Measurements from ENCODE around the gene NRN1L. TPM values are rescaled to one million over a fixed set of nuclear protein-coding genes. Genes with fewer than 3 reads are reported as not detected.

The NRN1L gene
- total RNA-seq, 4 donors from 2014 or later, result 1.2 to 2.4 TPM; not detected in 2

DNA sequence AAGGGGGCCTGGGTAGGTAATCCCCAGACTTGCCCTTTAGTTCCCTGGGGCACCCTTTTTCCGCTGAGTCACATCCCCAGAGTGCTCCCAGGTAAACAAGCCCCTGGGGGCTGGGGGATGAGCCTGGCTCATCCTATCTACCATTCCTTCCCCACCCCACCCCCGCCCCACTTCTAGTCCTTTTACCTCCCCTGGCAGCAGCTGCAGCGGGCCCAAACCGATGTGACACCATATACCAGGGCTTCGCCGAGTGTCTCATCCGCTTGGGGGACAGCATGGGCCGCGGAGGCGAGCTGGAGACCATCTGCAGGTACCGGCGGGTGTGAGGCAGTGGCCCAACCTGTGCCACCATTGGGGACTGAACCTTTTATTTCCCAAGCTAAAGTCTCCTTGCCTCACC is 860 bp downstream of the NRN1L start:
- Histone ChIP-seq H3K27me3 (no peaks in the 10 kb centered on the region), H3K9me3 (no peaks in the 10 kb centered on the region), H3K36me3 (peaks cover 0 to 53% of the 10 kb centered on the region in 2 donors), H3K27ac (peak overlapping the region in 3 of 4 donors; percentile 61 to 83 (median 73)), H3K4me3 (no peak overlapping the region), H3K4me1 (peaks cover 0 to 25% (median 8%) of the 10 kb centered on the region in 3 donors)
- ATAC-seq, result no peak
- TF ChIP-seq, protein P1, sequence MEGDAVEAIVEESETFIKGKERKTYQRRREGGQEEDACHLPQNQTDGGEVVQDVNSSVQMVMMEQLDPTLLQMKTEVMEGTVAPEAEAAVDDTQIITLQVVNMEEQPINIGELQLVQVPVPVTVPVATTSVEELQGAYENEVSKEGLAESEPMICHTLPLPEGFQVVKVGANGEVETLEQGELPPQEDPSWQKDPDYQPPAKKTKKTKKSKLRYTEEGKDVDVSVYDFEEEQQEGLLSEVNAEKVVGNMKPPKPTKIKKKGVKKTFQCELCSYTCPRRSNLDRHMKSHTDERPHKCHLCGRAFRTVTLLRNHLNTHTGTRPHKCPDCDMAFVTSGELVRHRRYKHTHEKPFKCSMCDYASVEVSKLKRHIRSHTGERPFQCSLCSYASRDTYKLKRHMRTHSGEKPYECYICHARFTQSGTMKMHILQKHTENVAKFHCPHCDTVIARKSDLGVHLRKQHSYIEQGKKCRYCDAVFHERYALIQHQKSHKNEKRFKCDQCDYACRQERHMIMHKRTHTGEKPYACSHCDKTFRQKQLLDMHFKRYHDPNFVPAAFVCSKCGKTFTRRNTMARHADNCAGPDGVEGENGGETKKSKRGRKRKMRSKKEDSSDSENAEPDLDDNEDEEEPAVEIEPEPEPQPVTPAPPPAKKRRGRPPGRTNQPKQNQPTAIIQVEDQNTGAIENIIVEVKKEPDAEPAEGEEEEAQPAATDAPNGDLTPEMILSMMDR (IDR thresholded peaks at IDR 0.05), result no peak
- TF ChIP-seq EP300 (IDR thresholded peaks at IDR 0.05) (no peak), POLR2AphosphoS5 (IDR thresholded peaks at IDR 0.05) (no peak), POLR2A (IDR thresholded peaks at IDR 0.05) (no peak)
- WGBS, 2 donors (ENCODE audit: low coverage in 1 of 2), result 95 to 100% methylated on average over 4 to 8 of the region's 12 CpGs

DNA sequence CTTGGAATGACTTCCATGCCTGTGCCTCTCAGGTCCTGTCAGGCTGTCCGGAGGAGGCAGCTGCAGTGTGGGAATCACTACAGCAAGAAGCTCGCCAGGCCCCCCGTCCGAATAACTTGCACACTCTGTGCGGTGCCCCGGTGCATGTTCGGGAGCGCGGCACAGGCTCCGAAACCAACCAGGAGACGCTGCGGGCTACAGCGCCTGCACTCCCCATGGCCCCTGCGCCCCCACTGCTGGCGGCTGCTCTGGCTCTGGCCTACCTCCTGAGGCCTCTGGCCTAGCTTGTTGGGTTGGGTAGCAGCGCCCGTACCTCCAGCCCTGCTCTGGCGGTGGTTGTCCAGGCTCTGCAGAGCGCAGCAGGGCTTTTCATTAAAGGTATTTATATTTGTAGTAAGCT is 1.3 kb downstream of the NRN1L start:
- H3K36me3 ChIP-seq, result peaks cover 0 to 48% of the 10 kb centered on the region in 2 donors
- no peak for ATAC-seq
- 60 to 100% methylated on average over 1 of the region's 19 CpGs for WGBS, 2 donors (ENCODE audit: low coverage in 1 of 2)

DNA sequence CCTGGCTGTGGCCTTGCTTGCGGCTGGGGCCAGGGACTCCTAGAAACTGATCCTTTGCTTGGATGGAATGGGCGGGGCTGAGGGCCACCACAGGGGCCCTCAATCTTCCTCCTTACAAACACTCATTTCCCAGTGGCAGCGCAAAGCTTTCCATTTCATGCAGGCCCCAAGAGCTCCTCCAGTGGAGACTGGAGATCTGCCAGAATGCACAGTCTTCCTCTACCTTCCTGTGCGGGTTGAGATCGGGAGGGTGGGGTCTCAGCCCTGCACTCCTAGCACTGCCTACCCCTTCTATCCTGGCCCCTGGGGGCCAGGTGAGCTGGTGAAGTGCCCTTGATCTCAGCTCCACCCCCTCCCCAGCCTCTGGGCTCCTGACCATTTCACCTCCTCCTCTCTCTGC is 1.7 kb downstream of the NRN1L start:
- no peak for TF ChIP-seq EP300 (IDR thresholded peaks at IDR 0.05)
- WGBS, 2 donors (ENCODE audit: low coverage in 1 of 2), result 100% methylated on average over 1 of the region's 5 CpGs; no CpG with 5 or more reads in 1 of the 2 donors

More for the DNA sequence above, 1.3 kb downstream of the NRN1L start:
- TF ChIP-seq POLR2AphosphoS5 (IDR thresholded peaks at IDR 0.05), result no peak
- TF ChIP-seq, protein P1 (IDR thresholded peaks at IDR 0.05), result no peak
- no peak for TF ChIP-seq POLR2A (IDR thresholded peaks at IDR 0.05)
- TF ChIP-seq EP300 (IDR thresholded peaks at IDR 0.05), result no peak
- no peak overlapping the region for H3K4me3 ChIP-seq
- no peaks in the 10 kb centered on the region for H3K9me3 ChIP-seq
- H3K27me3 ChIP-seq, result no peaks in the 10 kb centered on the region
- H3K4me1 ChIP-seq, result peaks cover 0 to 25% (median 8%) of the 10 kb centered on the region in 3 donors
- H3K27ac ChIP-seq, result peak overlapping the region in 1 of 4 donors; percentile 83

DNA sequence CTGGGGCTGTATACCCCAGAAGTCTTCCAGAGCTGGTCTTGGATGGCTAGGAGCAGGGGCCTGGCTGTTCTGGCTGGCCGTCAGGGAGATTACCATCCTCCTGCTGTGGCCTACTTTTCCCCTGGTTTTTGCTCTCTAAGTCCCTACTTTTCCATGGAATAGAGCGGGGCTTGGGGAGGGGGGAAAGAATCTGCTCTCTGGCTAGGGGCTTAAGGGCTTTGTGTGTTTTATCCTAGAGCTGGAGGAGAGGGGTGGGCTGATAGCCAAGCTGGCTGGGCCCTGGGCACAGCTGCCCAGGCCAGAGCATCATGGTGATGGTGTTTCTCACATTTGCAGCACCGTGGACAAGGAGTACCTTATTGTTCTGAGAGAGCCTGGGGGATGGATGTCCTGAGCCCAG is 3.6 kb downstream of the NRN1L start:
- no peak overlapping the region for H3K27ac ChIP-seq
- no peak for ATAC-seq
- WGBS, 2 donors (ENCODE audit: low coverage in 1 of 2), result 83% methylated on average over 2 of the region's 3 CpGs; no CpG with 5 or more reads in 1 of the 2 donors

More for the DNA sequence above, 1.7 kb downstream of the NRN1L start:
- ATAC-seq, result no peak
- Histone ChIP-seq H3K36me3 (peaks cover 0 to 44% of the 10 kb centered on the region in 2 donors), H3K27me3 (no peaks in the 10 kb centered on the region), H3K9me3 (no peaks in the 10 kb centered on the region), H3K27ac (no peak overlapping the region), H3K4me3 (no peak overlapping the region), H3K4me1 (peaks cover 0 to 25% (median 8%) of the 10 kb centered on the region in 3 donors)

DNA sequence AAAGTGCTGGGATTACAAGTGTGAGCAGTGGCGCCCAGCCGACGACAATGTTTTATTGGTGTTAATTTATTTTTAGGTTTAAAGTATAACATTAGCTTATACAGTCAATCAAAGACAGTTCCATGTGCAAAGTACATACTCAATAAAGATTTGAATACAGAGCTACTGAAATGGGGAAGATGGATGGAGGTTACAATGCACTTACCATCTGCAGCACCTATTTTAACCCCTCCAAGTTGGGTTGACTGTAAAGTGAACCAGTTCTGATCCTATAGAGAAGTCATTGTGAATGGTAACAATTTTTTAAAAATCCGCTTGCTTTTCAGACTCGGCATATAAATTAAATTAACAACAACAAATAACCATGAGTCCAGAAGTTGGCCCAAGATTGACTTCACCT is 7.7 kb downstream of the NRN1L start:
- TF ChIP-seq, protein P1 (IDR thresholded peaks at IDR 0.05), result no peak
- TF ChIP-seq POLR2A (IDR thresholded peaks at IDR 0.05) (no peak), EP300 (IDR thresholded peaks at IDR 0.05) (no peak), POLR2AphosphoS5 (IDR thresholded peaks at IDR 0.05) (no peak)
- H3K4me1 ChIP-seq, result peaks cover 7 to 48% (median 19%) of the 10 kb centered on the region in 3 donors
- no peaks in the 10 kb centered on the region for H3K9me3 ChIP-seq
- peak overlapping the region; percentile 92 to 98 for H3K4me3 ChIP-seq
- WGBS, 2 donors (ENCODE audit: low coverage in 1 of 2), result 53 to 60% methylated on average over 2 to 5 of the region's 5 CpGs
- H3K27ac ChIP-seq, result peak overlapping the region; percentile 45 to 99 (median 98)
- H3K36me3 ChIP-seq, result no peaks in the 10 kb centered on the region
- no peak for ATAC-seq
- H3K27me3 ChIP-seq, result no peaks in the 10 kb centered on the region

More for the DNA sequence above, 3.6 kb downstream of the NRN1L start:
- Histone ChIP-seq H3K36me3 (peaks cover 0 to 25% of the 10 kb centered on the region in 2 donors), H3K4me1 (peaks cover 0 to 30% (median 8%) of the 10 kb centered on the region in 3 donors), H3K27me3 (no peaks in the 10 kb centered on the region), H3K9me3 (no peaks in the 10 kb centered on the region), H3K4me3 (no peak overlapping the region)
- TF ChIP-seq POLR2A (IDR thresholded peaks at IDR 0.05) (no peak), EP300 (IDR thresholded peaks at IDR 0.05) (no peak), POLR2AphosphoS5 (IDR thresholded peaks at IDR 0.05) (no peak)
- TF ChIP-seq, protein P1 (IDR thresholded peaks at IDR 0.05), result no peak

Measured in gastroesophageal sphincter (tissue), 4 donors.